Ectodermal cell (in vitro differentiated cells): ENCODE results near the gene AFF4.

Experiments used
- H3K27ac ChIP-seq: 2 replicates; pipeline ENCODE4 v1.7.0; 2013; ENCODE audit warnings: mild to moderate bottlenecking, low read depth, low read length; ENCODE audit not compliant: insufficient read depth, poor library complexity, severe bottlenecking
- H3K27me3 ChIP-seq: 2 replicates; pipeline ENCODE4 v1.7.0; 2013; ENCODE audit warnings: mild to moderate bottlenecking, low read length; ENCODE audit not compliant: insufficient read depth, control insufficient read depth, poor library complexity, severe bottlenecking
- H3K36me3 ChIP-seq: one replicate; pipeline ENCODE4 v1.7.0; 2013; ENCODE audit warnings: low read length; ENCODE audit not compliant: control insufficient read depth, insufficient read depth
- H3K4me1 ChIP-seq: one replicate; pipeline ENCODE4 v1.7.0; 2013; ENCODE audit warnings: low read length; ENCODE audit not compliant: control insufficient read depth, insufficient read depth
- H3K4me3 ChIP-seq: 2 replicates; pipeline ENCODE4 v1.7.0; 2013; ENCODE audit warnings: low read depth, low read length, control low read depth; ENCODE audit not compliant: insufficient read depth
- H3K9me3 ChIP-seq: 2 replicates; pipeline ENCODE4 v1.7.0; 2013; ENCODE audit warnings: mild to moderate bottlenecking, low read length, moderate library complexity; ENCODE audit not compliant: control insufficient read depth
- WGBS, 2 experiments: methylation state at CpG; one replicate each; pipeline ENCODE4 v1.1.7; 2013; ENCODE audit warnings: missing lambda C conversion rate in 2 of 2; 5-methylcytosine and 5-hydroxymethylcytosine counted together

Gene AFF4

DNA sequence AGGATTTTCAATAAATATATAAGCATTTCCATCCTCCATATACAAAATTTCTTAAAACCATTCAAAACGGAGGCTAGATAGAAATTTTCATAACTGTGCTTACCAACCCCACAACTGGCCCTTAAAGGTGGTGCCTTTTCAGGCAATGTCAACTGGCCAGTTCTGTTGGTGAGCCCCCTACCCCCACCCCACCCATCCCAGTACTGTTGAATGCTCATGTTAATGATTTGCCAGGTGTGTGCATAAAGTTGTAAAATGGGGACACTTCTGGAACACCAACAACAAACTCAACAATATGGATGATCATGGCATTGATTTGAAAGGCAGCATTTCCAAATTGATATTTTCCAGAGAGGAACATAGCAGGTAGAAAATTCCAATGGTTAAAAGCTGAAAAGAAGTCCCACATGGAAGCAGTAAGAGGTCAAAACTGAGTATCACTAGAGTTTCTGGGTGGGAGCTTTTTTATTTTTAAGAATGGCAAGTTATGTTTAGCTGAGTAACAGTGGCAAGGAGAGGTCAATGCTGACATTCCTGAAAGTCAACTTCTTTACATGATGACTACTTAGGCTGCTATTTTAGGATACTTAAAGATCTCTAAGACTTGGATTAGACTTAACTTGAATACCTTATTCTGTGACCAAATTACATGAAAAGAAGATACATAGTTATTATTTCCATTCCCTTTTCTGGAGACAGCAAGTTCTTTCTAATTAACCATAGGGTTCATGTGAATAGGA is 87.2 kb downstream of the AFF4 start:
- Histone ChIP-seq H3K27me3 (no peaks in the 10 kb centered on the region), H3K4me1 (no peaks in the 10 kb centered on the region), H3K36me3 (peaks cover 25% of the 10 kb centered on the region), H3K4me3 (no peak overlapping the region), H3K27ac (no peak overlapping the region), H3K9me3 (no peaks in the 10 kb centered on the region)
- 76 to 89% methylated on average over 1 of the region's 1 CpG for WGBS, 2 experiments

DNA sequence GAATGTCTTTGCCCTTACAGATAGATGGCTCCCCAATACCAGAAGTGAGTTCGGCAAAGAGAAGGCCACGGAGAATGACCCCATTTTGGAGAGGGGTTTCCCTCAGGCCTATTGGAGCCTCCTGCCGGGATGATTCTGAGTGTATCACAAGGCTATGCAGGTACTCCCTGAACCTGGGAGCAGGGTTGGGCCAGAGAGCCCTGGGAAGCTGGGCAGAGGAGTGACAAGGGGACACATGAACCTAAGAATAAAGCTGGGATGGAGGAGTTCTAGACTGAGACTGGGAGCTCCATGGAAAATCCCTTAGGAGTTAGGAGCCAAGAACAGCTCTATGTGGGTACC is 89.5 kb downstream of the AFF4 start:
- Histone ChIP-seq H3K36me3 (peaks cover 9% of the 10 kb centered on the region), H3K9me3 (no peaks in the 10 kb centered on the region), H3K4me1 (no peaks in the 10 kb centered on the region), H3K27ac (no peak overlapping the region), H3K27me3 (no peaks in the 10 kb centered on the region), H3K4me3 (no peak overlapping the region)
- 96 to 98% methylated on average over 3 of the region's 3 CpGs for WGBS, 2 experiments

DNA sequence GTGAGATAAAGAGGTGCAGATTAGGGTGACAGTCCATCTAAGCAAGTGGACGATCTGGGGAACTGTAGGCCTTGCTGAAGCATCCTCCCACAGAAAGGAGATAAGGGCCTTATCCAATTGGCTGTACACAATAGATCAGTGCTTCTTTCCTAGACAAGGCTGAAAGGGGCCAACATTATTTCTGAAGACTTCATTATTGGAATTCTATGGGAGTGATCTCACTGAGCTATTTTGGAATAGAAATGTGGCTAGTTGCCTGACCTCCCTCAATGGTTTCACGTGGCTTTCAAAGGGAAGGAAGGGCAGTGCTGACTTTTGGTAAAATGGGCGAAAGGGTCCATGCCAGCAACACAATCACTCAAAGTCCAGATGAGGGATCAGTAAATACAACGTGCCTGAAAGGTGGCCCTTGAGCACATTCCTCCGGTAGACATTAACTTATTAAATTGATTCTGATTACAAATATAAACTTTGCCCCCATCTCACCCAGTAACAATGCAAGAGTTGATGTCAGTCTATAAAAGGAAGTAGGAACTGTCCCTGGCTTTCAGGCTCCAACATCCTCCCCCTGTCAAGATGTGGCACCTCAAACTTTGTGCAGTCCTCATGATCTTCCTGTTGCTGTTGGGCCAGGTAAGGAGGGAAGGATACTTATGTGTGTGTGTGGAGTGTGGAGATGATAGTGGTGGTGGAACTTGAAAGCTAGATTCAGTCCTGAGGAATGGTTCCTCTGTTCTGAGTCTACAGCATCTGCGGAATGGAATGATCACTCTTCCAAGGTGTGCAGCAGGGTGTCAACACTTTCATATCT is 90.1 kb downstream of the AFF4 start, which contains the start of gene LEAP2:
LEAP2 (plus strand) TSS at position 550 of the 811 bp plus-strand sequence; CDS start at position 577, 27 bp downstream.
- no peaks in the 10 kb centered on the region for H3K9me3 ChIP-seq
- no peaks in the 10 kb centered on the region for H3K4me1 ChIP-seq
- peaks cover 7% of the 10 kb centered on the region for H3K36me3 ChIP-seq
- no peaks in the 10 kb centered on the region for H3K27me3 ChIP-seq
- WGBS, 2 experiments: 91% methylated on average over 6 of the region's 6 CpGs
- H3K4me3 ChIP-seq: no peak within 1 kb of the TSS
- no peak within 1 kb of the TSS for H3K27ac ChIP-seq

DNA sequence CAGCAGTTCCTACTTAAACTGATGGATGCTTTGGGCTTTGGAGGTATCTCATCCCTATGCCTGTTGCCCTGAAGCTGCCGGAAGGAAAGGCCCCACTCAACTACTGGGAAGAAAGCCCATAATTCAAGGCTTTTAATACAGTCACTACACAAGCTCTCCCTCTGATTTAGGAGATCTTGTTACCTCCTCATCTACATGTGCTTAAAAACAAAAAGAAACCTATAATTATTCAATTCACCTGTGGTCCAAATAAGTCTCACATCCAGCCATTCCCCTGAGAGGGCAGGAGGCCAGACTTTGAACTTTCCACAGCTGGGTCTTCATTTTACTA is 90.7 kb downstream of the AFF4 start:
- H3K36me3 ChIP-seq: peaks cover 4% of the 10 kb centered on the region
- WGBS, 2 experiments: 93 to 94% methylated on average over 1 of the region's 1 CpG
- H3K27ac ChIP-seq: no peak overlapping the region

DNA sequence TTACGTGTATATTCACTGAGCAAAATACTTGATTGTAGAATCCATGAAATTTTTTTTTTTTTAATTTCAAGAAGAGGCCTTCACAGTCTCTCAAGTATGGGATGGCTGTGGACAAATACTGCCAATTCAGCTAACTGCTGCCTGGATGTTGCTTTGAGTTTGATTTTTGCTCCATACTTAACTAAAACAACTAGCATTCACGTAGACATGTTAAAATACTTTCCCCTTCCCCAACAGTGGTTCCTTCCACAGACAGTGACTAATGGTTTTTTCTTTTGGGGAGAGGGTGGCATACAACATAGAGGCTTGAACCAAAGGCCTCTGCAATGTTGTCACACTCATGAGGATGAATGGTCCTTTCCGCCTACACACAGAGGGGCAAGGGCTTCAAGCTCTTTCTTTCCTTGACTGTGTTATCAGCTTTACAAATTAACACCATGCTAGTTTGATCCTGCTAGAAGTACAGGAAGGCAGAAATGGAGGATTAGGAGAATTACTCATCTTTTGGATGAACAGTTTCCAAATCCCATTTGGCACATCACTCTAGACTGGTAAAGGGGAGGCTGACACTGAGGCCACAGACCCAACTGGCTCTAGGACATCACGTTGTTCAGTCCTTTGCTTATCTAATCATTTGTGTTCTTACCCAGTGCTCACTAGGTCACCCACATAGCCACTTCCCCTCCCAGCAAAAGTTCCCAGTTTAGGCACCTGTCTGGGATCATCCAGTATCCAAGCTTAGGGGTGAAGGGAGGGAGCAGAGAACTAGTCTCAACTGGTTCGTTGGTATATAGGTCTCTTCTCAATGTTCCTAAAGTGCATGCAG is 91.8 kb downstream of the AFF4 start:
- no peaks in the 10 kb centered on the region for H3K36me3 ChIP-seq
- 87 to 96% methylated on average over 5 of the region's 5 CpGs for WGBS, 2 experiments
- H3K4me3 ChIP-seq: no peak overlapping the region
- no peaks in the 10 kb centered on the region for H3K27me3 ChIP-seq
- H3K9me3 ChIP-seq: no peaks in the 10 kb centered on the region
- H3K27ac ChIP-seq: no peak overlapping the region
- H3K4me1 ChIP-seq: no peaks in the 10 kb centered on the region

More for the DNA sequence above, 90.7 kb downstream of the AFF4 start:
- Histone ChIP-seq H3K27me3 (no peaks in the 10 kb centered on the region), H3K4me1 (no peaks in the 10 kb centered on the region), H3K4me3 (no peak overlapping the region), H3K9me3 (no peaks in the 10 kb centered on the region)

DNA sequence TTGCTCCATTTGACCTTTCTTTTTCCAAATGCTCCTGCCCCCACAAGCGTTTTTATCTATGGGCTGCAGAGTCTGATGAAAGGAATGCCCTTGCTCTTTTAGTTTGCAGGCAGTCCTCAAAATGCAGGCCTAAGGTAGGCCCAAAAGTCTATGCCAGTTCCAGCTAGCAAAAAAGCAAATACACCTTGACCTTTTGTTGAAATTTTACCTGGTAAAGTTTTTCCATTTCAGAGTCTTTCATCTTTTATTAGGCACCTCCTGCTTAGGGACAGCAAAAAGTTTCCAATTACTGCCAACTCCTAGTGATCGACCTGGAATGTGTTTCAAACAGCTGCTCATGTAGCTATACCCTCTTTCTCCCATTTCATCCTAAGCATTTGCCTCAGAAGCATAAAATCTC is 92.6 kb downstream of the AFF4 start:
- 89 to 91% methylated on average over 2 of the region's 2 CpGs for WGBS, 2 experiments
- Histone ChIP-seq H3K27ac (no peak overlapping the region), H3K4me1 (no peaks in the 10 kb centered on the region)

DNA sequence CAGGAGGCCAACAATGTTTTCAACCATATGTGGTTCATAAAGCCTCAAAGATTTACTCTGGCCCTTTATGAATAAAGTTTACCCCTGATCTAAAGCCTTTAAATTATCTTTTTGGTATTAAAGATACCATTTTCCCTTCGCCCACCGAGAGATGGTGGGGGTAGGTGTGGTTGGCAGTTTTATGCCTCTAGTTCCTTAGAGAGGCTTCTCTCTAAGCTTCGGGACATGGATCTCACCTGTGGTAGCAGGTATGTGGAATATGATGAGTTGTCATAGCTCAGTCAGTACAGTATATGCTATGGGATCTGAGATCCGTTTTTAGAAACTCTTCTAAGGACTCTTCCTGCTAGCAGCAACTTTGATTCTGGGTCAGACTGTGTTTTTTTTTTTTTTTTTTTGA is 94.7 kb downstream of the AFF4 start:
- Histone ChIP-seq H3K4me1 (no peaks in the 10 kb centered on the region), H3K27ac (no peak overlapping the region), H3K36me3 (no peaks in the 10 kb centered on the region), H3K4me3 (no peak overlapping the region), H3K9me3 (no peaks in the 10 kb centered on the region), H3K27me3 (no peaks in the 10 kb centered on the region)
- WGBS, 2 experiments: 94 to 96% methylated on average over 4 of the region's 4 CpGs

More for the DNA sequence above, 92.6 kb downstream of the AFF4 start:
- no peaks in the 10 kb centered on the region for H3K9me3 ChIP-seq
- H3K36me3 ChIP-seq: no peaks in the 10 kb centered on the region
- no peak overlapping the region for H3K4me3 ChIP-seq
- no peaks in the 10 kb centered on the region for H3K27me3 ChIP-seq

DNA sequence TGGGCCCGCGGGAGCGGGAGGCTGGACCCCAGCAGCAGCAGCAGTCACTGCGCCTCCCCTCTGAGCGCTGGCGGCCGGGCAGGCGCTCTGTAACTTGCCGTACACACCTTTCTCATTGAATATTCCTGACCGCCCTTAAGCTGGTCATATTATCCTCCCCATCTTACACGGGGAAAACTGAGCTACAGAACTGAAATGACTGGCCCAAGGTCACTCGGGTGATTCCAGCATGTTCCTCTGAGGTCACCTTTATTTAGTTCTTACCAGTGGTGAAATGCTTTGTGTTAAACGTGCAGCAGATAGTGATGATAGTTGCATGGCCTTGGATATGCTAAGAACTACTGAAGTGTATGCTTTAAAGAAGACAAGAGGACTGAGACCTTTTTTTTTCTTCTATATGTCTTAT is 96.4 kb downstream of the AFF4 start:
- 2% methylated on average over 13 of the region's 13 CpGs for WGBS, 2 experiments
- no peaks in the 10 kb centered on the region for H3K36me3 ChIP-seq
- H3K27me3 ChIP-seq: no peaks in the 10 kb centered on the region
- no peaks in the 10 kb centered on the region for H3K9me3 ChIP-seq
- peak overlapping the region; percentile 86 for H3K27ac ChIP-seq
- peak overlapping the region; percentile 88 for H3K4me3 ChIP-seq
- H3K4me1 ChIP-seq: no peaks in the 10 kb centered on the region

DNA sequence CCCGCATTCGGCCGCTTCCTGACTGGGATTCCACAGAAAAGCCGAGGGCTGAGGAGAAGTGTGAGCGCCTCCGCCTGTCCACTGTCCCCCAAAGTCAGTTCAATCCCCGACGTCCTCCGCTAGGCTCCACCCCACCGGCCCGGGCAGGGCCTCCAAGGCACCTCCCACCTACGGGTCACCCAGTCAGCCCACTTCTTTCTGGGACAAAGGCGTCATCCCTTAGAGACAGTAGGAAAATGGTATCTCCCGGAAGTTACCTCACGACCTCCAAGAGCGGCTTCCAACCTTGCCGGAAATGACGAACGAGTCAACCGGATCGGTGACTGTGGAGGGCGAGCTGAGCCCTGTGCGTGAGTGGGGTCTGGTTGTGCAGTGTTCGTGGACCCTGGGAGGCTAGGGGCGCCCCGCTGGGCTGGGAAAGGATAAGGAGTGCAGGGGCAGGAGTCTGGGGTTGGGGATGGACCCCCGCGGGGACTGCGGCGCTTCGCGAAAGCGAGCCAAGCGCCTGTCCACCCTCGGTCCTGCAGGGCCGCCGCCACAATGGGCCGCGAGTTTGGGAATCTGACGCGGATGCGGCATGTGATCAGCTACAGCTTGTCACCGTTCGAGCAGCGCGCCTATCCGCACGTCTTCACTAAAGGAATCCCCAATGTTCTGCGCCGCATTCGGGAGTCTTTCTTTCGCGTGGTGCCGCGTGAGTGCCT is 96.9 kb downstream of the AFF4 start, which contains the start of the genes GDF9 and UQCRQ:
GDF9 (minus strand) TSS at position 128 of the 704 bp plus-strand sequence. CDS start 1,936 bp downstream, outside the sequence.
UQCRQ (plus strand) TSS at position 301 of the 704 bp plus-strand sequence; CDS start at position 541, 240 bp downstream.
- Histone ChIP-seq H3K27me3 (no peaks in the 10 kb centered on the region), H3K9me3 (no peaks in the 10 kb centered on the region), H3K27ac (peak within 1 kb of the TSS; percentile 86), H3K4me1 (no peaks in the 10 kb centered on the region), H3K4me3 (peak within 1 kb of the TSS; percentile 88), H3K36me3 (no peaks in the 10 kb centered on the region)
- WGBS, 2 experiments: 0 to 1% methylated on average over 55 of the region's 55 CpGs
